ENCODE data around the gene TMEM135.
A peak's percentile ranks its signal among the peaks of the same experiment; 100 is the strongest.
"Not testable (repeated sequence)": the region's sequence is repeated elsewhere in the genome, so short reads cannot be mapped to it uniquely, and the experiment has no call there.

TMEM135 gene

GRCh38 chr11:87076260-87076783, 38.6 kb downstream of the TMEM135 start:
- no peak for DNase-seq (ENCODE audit: low read depth, low spot score)

GRCh38 chr11:87076874-87077429, 39.2 kb downstream of the TMEM135 start:
- DNase-seq (ENCODE audit: low read depth, low spot score): no peak

- DNase-seq (ENCODE audit: low read depth, low spot score): no peak
Observed at GRCh38 chr11:87081358-87081757, 43.6 kb downstream of the TMEM135 start.

- no peak for DNase-seq (ENCODE audit: low read depth, low spot score)
Observed at GRCh38 chr11:87082590-87082989, 44.9 kb downstream of the TMEM135 start.

- peak; percentile 50 for DNase-seq (ENCODE audit: low read depth, low spot score)
Observed at GRCh38 chr11:87083029-87083428, 45.3 kb downstream of the TMEM135 start.

- DNase-seq (ENCODE audit: low read depth, low spot score): no peak
Observed at GRCh38 chr11:87092159-87092558, 54.4 kb downstream of the TMEM135 start.

GRCh38 chr11:87092567-87092966, 54.8 kb downstream of the TMEM135 start:
- no peak for DNase-seq (ENCODE audit: low read depth, low spot score)

GRCh38 chr11:87097582-87097981, 59.8 kb downstream of the TMEM135 start:
- peak; percentile 25 for DNase-seq (ENCODE audit: low read depth, low spot score)

GRCh38 chr11:87101956-87102580, 64.3 kb downstream of the TMEM135 start:
- DNase-seq (ENCODE audit: low read depth, low spot score): no peak

- DNase-seq (ENCODE audit: low read depth, low spot score): not testable (repeated sequence)
Observed at GRCh38 chr11:87105826-87106225, 68.1 kb downstream of the TMEM135 start.

GRCh38 chr11:87107379-87107778, 69.6 kb downstream of the TMEM135 start:
- not testable (repeated sequence) for DNase-seq (ENCODE audit: low read depth, low spot score)

GRCh38 chr11:87110443-87111131, 72.9 kb downstream of the TMEM135 start:
- no peak for DNase-seq (ENCODE audit: low read depth, low spot score)

- DNase-seq (ENCODE audit: low read depth, low spot score): no peak
Observed at GRCh38 chr11:87114093-87114492, 76.4 kb downstream of the TMEM135 start.

GRCh38 chr11:87116185-87116584, 78.5 kb downstream of the TMEM135 start:
- no peak for DNase-seq (ENCODE audit: low read depth, low spot score)

- no peak for DNase-seq (ENCODE audit: low read depth, low spot score)
Observed at GRCh38 chr11:87120937-87121336, 83.2 kb downstream of the TMEM135 start.

- no peak for DNase-seq (ENCODE audit: low read depth, low spot score)
Observed at GRCh38 chr11:87122852-87123251, 85.1 kb downstream of the TMEM135 start.

- no peak for DNase-seq (ENCODE audit: low read depth, low spot score)
Observed at GRCh38 chr11:87125257-87125656, 87.5 kb downstream of the TMEM135 start.

GRCh38 chr11:87127101-87127500, 89.4 kb downstream of the TMEM135 start:
- no peak for DNase-seq (ENCODE audit: low read depth, low spot score)

- no peak for DNase-seq (ENCODE audit: low read depth, low spot score)
Observed at GRCh38 chr11:87128372-87128771, 90.6 kb downstream of the TMEM135 start.

GRCh38 chr11:87134524-87135106, 96.9 kb downstream of the TMEM135 start:
- DNase-seq (ENCODE audit: low read depth, low spot score): no peak

GRCh38 chr11:87136236-87136635, 98.5 kb downstream of the TMEM135 start:
- DNase-seq (ENCODE audit: low read depth, low spot score): no peak

- no peak for DNase-seq (ENCODE audit: low read depth, low spot score)
Observed at GRCh38 chr11:87137711-87138110, 100.0 kb downstream of the TMEM135 start.
